Left lung (tissue), 10 donors: Measurements from ENCODE around the gene FHIT. TPM values are rescaled to one million over a fixed set of nuclear protein-coding genes. Genes with fewer than 3 reads are reported as not detected.

Source experiments
- ATAC-seq: fragments of 200-7000 bp; cut with Tn5 transposase; one replicate; pipeline ENCODE4 v1.9.1; 2020; ENCODE audit warnings: moderate library complexity
- DNase-seq, 4 donors: peaks; one replicate each; pipeline ENCODE4 v3.0.0-alpha.2; 2013 to 2020
- H3K27ac ChIP-seq, 2 donors: fragments of 200-600 bp; sonication (generic) in 1 of 2; one replicate each; pipeline versions ENCODE4 v1.5.0 to v1.8.0; 2020 to 2021
- H3K27me3 ChIP-seq, 2 donors: fragments of 200-600 bp; sonication (generic) in 1 of 2; one replicate each; pipeline versions ENCODE4 v1.5.0 to v1.8.0; 2020 to 2021
- H3K36me3 ChIP-seq, 2 donors: fragments of 200-600 bp; sonication (generic) in 1 of 2; one replicate each; pipeline versions ENCODE4 v1.5.0 to v1.8.0; 2020 to 2021
- H3K4me1 ChIP-seq, 2 donors: fragments of 200-600 bp; one replicate each; pipeline ENCODE4 v1.8.0; 2021
- H3K4me3 ChIP-seq, 2 donors: fragments of 200-600 bp; sonication (generic) in 1 of 2; one replicate each; pipeline versions ENCODE4 v1.5.0 to v1.8.0; 2020 to 2021; ENCODE audit warnings: mild to moderate bottlenecking in 1 of 2
- H3K9me3 ChIP-seq, 2 donors: fragments of 200-600 bp; sonication (generic) in 1 of 2; one replicate each; pipeline versions ENCODE4 v1.5.0 to v1.8.0; 2020 to 2021
- intact Hi-C, 2 donors: fragments of 100-400 bp; cut with DNase I; formaldehyde crosslinking; loops; one replicate each; pipeline versions ENCODE4 v1.11.2 to v1.14.2; 2022
- polyA plus RNA-seq, 6 donors: library from polyadenylated mRNA; unstranded; fragments of 120-200 nt; gene quantifications; one replicate each; pipeline ENCODE4 v1.2.1, GENCODE V29; 2013; ENCODE audit not compliant: insufficient read length in 6 of 6
- total RNA-seq, 2 donors: library from RNA; stranded (reverse); fragmentation: NEBNext Ultra II Directional; extraction: Animal tissue kit (Norgen Biotek cat#: 25700); gene quantifications; one replicate each; pipeline ENCODE4 v1.2.1, GENCODE V29; 2021
- TF ChIP-seq, protein P1 (sequence below), 2 donors: fragments of 200-600 bp; sonication (generic) in 1 of 2; IDR thresholded peaks; one replicate each; pipeline versions ENCODE4 v1.5.0 to v1.8.0; 2021; ENCODE audit warnings: antibody characterized with exemption in 2 of 2
- donor health status: DM: no; HTN: yes; CAD: no.
- donor health status: DM: no; HTN: no; CAD: no.

The FHIT gene
- total and polyA plus RNA-seq, 8 donors: 8.5 to 16.3 (median 9.7) TPM

DNA sequence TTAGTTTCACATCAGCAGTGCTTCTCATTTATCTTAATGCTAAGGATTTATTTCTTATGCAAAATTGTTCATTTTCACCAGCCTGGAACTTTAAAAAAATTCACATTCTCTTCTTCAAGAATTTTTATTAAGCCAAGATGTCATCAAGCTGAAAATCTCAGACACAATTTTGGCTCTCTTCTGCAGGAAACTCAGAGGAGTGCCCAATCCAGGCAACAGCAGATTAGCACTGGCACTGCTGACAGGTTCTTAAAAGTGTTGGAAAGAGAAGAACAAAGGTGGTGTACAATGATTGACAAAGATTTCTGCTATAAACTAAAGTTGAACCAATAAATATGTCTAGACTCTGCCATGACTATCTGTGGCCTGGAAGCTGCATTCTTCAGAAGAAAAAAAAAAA is 479.5 kb downstream of the FHIT start:
- Histone ChIP-seq H3K9me3 (peaks cover 0 to 19% of the 10 kb centered on the region in 2 donors), H3K27ac (no peak overlapping the region), H3K4me3 (no peak overlapping the region), H3K4me1 (no peaks in the 10 kb centered on the region), H3K36me3 (no peaks in the 10 kb centered on the region), H3K27me3 (no peaks in the 10 kb centered on the region)
- intact Hi-C loops: no loop called here
- no peak for ATAC-seq
- no peak for DNase-seq
- TF ChIP-seq, protein P1, sequence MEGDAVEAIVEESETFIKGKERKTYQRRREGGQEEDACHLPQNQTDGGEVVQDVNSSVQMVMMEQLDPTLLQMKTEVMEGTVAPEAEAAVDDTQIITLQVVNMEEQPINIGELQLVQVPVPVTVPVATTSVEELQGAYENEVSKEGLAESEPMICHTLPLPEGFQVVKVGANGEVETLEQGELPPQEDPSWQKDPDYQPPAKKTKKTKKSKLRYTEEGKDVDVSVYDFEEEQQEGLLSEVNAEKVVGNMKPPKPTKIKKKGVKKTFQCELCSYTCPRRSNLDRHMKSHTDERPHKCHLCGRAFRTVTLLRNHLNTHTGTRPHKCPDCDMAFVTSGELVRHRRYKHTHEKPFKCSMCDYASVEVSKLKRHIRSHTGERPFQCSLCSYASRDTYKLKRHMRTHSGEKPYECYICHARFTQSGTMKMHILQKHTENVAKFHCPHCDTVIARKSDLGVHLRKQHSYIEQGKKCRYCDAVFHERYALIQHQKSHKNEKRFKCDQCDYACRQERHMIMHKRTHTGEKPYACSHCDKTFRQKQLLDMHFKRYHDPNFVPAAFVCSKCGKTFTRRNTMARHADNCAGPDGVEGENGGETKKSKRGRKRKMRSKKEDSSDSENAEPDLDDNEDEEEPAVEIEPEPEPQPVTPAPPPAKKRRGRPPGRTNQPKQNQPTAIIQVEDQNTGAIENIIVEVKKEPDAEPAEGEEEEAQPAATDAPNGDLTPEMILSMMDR (IDR thresholded peaks at IDR 0.05): no peak

DNA sequence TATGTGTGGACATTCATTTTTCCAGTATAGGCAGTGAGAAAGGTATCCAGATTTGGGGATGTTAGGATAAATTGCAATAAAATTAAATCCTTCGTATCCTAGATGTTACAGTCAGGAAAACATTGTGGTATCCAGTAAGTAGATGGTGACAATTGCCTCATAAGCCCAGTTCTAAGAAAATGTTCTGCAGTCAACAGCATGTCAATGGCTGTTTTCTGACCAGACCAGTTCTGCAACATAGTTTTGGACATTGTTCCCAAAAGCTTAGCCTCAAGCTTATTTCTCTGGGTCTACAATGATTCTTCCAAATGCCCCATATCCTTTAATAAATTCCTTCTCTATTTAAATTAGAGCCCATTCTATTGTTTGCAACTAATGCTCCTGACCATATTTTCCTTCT is 480.7 kb downstream of the FHIT start:
- Histone ChIP-seq H3K36me3 (no peaks in the 10 kb centered on the region), H3K27ac (no peak overlapping the region), H3K4me3 (no peak overlapping the region), H3K9me3 (peaks cover 0 to 14% of the 10 kb centered on the region in 2 donors), H3K27me3 (no peaks in the 10 kb centered on the region), H3K4me1 (no peaks in the 10 kb centered on the region)
- intact Hi-C loops: no loop called here
- TF ChIP-seq, protein P1 (IDR thresholded peaks at IDR 0.05): no peak
- DNase-seq (peak in 2 of 4 donors; percentile 11 to 37), ATAC-seq (peak; percentile 75)

DNA sequence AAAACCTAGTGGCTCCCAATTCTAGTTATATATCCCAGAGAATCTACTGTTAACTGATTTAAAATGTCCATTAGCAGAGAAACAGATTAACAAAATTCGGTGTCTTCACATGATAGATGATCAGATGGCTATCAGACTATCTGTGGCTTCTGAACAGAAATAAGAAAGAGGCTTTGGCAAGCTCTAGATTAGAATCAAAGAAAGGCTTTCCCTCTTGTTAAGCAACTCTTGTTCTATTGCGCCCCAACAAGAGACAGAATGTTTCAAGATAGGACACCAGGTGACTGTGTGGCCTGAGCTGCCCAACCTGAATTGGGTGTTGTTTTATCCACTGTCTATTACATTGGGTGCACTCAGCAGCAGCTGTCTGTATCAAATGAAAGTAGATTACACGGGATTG is 483.7 kb downstream of the FHIT start:
- TF ChIP-seq, protein P1 (IDR thresholded peaks at IDR 0.05): no peak
- Histone ChIP-seq H3K4me3 (no peak overlapping the region), H3K9me3 (no peaks in the 10 kb centered on the region), H3K27me3 (no peaks in the 10 kb centered on the region), H3K36me3 (no peaks in the 10 kb centered on the region), H3K27ac (no peak overlapping the region), H3K4me1 (no peaks in the 10 kb centered on the region)
- ATAC-seq (no peak), DNase-seq (no peak)
- intact Hi-C loops: no loop called here

DNA sequence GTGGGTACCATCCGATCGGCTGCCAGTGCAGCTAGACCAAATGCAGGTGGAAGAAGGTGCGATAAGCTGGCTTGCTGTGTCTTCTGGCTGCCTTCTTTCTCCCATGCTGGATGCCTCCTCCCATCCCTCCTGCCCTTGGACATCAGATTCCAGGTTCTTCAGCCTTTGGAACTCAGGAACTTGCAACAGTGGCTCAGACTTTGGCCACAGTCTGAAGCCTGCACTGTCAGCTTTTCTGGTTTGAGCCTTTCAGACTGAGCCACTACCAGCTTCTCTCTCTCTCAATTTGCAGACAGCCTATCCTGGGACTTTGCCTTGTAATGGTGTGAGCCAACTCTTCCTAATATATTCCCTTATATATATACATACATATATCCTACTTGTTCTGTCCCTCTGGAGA is 485.5 kb downstream of the FHIT start:
- Histone ChIP-seq H3K36me3 (no peaks in the 10 kb centered on the region), H3K4me3 (no peak overlapping the region), H3K4me1 (no peaks in the 10 kb centered on the region), H3K27ac (no peak overlapping the region), H3K9me3 (no peaks in the 10 kb centered on the region), H3K27me3 (no peaks in the 10 kb centered on the region)
- TF ChIP-seq, protein P1 (IDR thresholded peaks at IDR 0.05): no peak
- DNase-seq (no peak), ATAC-seq (no peak)
- intact Hi-C loops: no loop called here

DNA sequence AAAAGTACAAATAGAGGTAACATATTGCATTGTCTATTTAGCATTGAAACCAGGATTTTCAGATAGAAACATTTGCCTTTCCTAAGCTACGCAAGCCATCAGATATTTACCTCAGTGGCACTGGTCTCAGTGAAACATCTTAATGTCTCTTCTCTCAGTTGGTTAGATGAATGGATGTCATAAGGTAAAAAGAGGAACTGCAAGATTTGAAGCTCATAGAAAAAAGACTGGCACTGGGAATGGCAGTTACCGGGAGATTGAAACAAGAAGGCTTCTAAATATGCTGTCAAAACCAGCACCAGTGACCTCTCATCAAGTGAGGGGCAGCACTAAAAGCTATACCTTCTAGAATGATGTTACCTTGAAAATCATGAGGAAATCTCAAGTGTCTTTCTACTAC is 486.4 kb downstream of the FHIT start:
- ATAC-seq (no peak), DNase-seq (no peak)
- Histone ChIP-seq H3K27ac (no peak overlapping the region), H3K36me3 (no peaks in the 10 kb centered on the region), H3K4me1 (no peaks in the 10 kb centered on the region), H3K9me3 (no peaks in the 10 kb centered on the region), H3K4me3 (no peak overlapping the region), H3K27me3 (no peaks in the 10 kb centered on the region)
- intact Hi-C loops: no loop called here
- TF ChIP-seq, protein P1 (IDR thresholded peaks at IDR 0.05): no peak
